ENCODE results near the gene ARID1B.
A peak's percentile ranks its signal among the peaks of the same experiment; 100 is the strongest.
"Not testable (repeated sequence)": the region's sequence is repeated elsewhere in the genome, so short reads cannot be mapped to it uniquely, and the experiment has no call there.

ARID1B gene

DNA sequence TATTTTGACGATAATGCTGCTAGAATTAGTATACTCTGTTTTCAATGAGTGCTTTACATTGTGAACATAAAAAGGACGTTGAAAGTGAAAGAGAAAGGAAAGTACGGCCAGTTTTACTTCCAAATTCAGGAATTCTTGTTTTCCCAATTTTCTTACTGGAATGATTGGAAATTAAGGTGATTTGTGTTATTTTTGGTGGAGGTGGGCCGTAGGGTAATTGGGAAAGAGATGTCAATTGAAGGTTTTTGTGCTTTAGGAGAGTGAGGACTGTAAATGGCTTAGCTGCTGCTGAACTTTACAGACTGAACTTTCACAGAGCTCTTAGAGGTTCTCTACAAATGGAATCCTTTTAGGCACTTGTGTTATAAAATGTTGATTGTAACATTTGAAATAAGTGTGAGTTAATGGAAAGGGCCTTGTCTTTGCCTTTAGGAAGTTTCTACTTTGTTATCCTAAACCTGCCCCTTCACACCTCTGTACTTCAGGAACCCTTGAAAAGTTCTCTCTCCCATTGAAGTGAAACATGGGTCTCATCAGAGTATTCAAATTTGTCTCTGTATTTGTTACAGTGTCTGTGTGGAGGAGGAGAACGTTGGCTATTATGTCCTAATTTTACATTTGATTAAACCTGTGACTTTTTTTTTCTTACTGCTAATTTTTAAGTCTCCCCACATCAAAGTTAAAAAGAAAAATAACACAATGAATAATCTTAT lies 256.4 kb downstream of the ARID1B start:
- no peak for DNase-seq

DNA sequence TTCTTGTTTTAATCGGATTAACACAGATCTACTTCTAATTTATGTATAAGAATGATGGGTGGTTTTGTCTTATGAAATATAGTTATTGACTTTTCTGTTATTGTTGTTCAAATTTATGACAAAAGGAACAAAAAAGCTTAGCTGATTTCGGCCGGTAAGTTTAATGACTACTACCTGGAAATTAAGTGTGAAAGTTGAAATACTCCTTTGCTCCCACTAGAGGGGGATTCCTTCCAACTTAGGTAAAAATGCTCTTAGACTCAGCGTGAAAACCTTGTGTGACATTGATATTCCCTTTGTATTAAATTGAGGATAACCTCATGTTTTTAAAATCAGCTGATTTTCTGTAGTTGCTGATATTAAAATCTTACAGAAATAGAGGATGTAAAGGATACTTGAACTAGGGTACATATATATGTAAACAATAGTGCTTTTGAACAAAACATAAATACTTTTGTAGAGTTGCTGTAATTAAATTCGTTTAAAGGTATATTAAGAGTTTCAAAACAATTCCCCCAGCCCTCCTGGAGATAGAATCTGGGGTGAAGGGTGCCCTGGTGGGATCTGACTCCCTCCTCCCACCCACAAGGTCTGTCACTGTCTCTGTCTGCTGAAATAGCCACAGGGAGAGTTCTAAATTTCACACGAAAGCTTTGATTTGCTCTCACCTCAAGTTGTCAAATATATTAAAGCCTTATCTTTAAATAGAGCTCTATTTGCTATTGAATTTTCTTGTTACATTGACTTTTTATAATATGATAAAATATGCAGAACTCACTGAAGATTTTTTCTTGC lies 257.5 kb downstream of the ARID1B start:
- DNase-seq = no peak

DNA sequence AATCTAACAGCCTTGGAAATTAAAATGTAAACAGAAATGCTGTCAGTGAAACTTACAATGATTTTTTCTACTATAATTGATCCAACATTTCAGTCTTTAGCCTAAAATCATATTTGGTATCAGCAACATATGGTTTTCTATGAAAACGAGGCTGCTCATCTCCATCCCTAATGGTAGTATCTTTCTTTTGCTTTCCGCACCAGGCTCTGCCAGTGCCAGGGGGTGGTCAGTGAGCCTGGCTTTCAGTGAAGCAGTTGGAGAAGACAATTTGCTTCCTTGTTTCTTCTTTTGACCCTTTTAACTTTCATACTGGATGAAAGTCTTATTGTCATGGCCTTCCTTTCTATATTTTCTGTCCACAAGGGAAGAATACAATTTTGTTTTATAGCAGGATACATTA lies 258.4 kb downstream of the ARID1B start:
- DNase-seq = no peak

DNA sequence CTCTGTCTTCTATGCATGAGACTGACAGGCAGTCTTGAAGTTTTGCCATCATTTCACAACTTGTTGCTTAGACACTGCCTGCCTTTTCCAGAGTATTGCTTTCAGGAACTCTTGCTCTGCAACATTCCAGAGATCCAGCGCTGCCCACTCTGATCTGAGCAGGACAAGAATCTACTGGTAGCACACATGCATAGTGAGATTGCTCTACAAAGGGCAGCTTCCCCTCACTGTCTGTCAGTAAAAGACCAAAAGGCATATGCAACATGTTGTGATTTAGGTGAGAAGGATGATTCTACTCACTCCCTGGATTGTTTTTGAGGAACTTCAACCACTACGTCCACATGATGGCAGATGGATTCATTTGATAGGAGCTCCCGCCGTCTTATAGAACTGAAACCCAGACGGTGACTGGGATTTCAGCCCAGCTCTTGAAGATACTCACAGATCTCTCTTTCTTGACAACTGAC lies 259.1 kb downstream of the ARID1B start:
- no peak for DNase-seq

DNA sequence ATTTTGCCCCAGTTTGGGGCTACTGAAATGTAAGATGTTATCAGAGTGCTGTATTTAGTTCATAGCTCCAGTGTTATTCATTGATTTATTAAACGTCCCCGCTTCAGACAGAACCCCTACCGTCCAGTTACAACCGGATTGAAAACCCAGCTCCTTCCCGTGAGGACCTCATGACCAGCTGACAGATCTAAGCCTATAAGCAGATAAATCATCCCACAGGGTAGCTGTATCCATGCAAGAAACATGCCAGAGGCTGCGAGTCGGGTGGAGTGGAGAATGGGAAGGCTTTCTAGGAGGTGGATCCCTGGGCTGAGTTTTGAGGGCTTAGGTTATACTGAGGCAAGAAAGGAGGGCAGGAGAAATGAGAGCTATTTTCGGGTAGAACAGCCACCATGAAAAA lies 260.0 kb downstream of the ARID1B start:
- no peak for DNase-seq

DNA sequence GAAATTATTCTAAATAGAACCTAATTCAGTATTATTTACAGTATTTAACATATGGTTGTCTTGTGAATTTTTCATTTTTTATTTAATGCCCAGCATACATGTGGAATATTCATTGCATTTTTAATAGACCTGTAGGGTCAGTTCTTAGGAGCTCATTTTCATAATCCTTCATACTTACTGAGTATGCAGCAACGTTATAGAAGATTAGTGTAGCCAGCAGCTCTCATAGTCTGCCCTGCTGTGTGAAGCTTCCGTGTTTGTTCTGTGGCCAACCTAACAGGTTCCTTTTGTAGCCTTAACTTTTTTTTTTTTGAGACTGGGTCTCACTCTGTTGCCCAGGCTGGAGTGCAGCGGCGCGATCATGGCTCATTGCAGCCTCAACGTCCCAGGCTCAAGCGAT lies 261.4 kb downstream of the ARID1B start:
- DNase-seq = no peak

DNA sequence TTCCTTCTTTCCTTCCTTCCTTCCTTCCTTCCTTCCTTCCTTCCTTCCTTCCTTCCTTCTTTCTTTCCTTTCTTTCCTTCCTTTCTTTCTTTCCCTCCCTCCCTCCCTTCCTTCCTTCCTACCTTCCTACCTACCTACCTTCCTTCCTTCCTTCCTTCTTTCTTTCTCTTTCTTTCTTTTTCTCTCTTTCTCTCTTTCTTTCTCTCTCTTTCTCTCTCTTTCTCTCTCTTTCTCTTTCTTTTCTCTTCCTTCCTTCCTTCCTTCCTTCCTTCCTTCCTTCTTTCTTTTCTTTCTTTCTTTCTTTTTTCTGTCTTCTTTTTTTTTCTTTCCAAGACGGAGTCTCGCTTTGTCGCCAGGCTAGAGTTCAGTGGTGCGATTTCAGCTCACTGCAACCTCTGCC lies 262.5 kb downstream of the ARID1B start:
- not testable (repeated sequence) for DNase-seq

DNA sequence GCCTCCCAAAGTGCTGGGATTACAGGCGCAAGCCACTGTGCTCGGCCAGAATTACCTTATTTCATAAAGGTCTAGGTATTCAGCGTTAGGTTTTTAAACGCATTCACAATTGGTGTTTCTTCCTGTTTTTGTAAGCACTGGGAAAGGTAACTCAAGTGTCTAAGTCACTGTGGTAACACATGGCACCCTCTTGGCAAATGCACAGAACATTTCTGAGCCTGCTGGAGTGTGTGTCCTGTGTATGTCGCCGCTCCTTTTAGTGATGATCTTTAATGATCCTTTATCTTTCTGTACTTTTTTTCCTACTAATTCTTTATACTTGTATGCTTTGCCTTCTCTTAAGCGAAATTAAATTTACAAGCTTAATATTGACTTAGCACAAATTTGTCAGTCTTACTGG lies 263.0 kb downstream of the ARID1B start:
- DNase-seq = no peak

DNA sequence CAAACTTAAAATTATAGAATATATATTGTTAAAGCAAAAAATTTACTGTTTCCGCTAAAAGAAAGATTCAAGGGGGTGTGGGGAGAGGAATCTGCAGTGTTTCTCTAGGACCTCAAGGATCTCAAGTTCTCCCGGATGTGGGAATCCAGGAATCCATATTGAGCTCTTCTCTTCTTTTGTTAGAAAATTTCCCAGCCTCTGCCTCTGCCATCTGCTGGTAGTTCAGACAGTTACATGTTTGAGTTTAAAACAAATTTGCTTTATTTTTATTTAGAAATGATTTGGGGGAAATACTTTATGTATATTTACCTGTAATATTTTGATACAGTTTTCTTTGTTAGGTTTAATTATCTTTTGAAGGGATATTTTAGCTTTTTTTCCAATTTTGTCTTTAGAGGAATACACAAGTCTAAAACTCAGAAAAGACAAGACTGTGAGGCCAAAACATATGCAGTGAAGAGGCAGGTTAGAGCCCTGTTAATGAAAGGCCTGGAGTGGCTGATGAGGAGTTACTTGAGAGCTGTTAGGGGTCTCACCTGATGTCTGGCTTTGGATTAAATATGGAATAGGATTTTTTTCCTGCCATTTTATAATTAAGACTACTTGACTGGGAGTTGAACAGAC lies 268.8 kb downstream of the ARID1B start:
- DNase-seq = no peak

DNA sequence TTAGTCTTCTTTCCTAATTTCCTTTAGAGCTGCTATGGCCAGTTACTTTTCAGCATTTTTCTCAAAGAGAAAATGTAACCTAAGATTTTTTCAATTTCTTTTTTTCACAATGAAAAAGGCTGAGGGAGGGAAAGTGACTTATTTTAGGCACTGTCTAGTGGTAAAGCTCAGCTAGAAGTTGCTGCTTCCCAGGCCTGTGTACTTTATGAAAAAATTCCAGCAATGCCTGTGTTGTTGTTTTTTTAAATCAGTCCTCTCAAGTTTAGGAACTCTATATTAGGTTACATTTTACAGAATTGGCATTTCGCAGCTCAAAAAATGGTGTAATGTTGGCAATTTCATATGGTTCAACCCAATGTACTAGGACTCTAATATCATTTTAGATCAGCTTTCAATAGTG lies 269.6 kb downstream of the ARID1B start:
- DNase-seq = no peak

DNA sequence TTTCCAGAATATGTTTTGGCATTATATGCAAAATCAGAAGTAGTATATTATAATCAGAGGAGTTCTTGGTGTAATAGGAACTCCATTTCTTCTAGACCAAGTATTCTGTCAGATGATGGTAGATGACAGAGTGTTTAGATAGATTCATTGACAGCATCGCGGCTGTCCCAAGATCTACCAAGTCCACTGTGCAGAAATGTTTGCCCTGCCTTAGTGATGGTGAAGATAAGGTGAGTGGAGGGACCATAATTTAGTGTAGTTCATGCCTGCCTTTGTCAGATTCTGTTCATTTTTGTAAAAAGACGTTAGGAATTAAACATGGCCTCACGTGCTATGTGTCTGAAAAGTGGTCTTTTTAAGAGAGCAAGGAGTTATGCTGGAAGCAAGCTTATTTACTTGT lies 270.1 kb downstream of the ARID1B start:
- no peak for DNase-seq

DNA sequence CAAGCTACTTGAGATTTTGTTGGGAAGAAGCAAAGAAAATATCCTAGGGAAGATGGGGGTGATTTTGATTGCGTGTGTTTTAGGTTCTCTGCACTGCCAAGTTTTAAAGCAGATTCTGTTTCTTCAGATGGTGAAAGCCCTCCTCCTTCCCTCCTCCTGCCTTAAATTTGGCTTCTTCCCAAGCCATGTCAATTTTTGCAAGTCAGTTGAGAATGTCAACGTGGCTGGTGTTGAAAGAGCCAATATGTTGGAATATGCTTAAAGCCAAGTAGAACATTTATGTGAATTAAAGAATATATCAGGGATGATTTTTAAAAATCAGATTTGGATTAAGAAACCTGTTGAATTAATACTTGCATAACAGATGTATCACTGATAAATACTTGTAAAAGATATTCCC lies 270.8 kb downstream of the ARID1B start:
- DNase-seq = no peak

DNA sequence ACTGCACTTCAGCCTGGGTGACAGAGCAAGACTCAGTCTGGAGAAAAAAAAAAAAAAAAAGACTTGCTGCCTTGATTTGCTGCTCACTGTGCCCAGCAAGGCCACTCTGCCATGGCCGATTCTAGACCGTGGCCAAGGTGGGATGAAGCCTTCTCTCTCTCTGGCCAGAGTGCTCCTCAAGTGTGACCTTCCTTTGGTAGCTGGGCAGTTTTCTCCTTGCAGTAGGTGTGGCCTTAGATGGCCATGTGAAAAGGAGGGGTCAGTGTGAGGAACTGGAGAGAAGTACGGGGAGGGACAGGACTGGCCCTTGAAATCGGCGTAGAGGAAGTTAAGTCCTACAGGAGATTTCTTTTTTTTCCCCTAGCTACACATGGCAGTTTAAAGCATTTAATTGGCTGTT lies 272.0 kb downstream of the ARID1B start:
- DNase-seq = no peak

DNA sequence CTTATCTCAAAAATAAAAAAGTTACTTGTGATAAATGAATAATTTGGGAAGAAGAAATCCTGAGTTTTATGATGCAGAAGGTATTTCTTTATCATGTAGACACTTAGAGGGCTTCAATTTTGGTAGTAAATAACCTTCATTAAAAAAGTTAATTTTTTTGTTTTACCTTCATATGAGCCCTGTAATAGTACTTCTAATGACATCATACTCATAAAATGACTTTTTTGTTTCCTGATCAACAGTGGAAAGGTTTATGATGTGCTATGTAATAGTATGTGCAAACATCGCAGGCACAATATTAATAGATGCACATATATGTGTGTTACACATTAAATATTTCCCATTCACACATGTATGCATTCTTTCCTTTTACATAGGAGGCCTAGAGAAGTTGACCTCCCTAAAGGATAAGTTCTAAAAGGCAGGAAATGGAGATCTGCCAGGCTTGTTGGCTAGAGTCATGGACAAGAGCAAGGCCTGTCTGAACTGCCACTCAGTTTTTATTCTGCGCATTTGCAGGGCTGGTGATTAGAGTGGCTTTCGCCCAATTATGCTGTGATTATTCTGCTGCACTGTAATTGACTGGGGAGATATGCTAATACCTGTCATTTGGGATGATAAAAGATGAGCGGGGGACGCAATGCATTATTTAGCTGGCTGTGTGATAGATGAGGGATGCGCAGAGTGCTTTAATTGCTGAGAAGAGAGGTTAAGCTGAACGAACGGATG lies 273.5 kb downstream of the ARID1B start:
- DNase-seq = no peak

DNA sequence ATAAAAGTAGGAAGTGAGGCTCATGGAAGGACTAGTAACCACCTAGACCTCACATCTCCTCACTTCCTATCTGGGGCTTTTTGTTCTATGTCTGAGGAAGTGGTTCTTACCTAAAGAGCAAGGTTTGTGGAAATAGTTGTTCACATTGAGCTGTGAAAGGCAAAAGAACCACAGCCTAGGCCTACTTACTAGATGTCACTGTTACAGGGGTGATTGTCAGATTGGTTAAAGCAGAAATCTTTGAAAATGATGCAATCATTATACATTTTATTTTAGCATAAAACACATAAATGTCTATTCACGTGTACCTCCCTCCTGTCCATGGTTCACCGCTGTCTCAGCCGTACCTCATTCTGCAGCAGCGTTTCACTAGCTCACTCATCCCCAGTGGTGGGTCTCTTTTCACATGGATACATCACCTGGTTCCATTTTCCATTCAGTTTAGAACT lies 277.4 kb downstream of the ARID1B start:
- DNase-seq = peak; percentile 24 to 38

DNA sequence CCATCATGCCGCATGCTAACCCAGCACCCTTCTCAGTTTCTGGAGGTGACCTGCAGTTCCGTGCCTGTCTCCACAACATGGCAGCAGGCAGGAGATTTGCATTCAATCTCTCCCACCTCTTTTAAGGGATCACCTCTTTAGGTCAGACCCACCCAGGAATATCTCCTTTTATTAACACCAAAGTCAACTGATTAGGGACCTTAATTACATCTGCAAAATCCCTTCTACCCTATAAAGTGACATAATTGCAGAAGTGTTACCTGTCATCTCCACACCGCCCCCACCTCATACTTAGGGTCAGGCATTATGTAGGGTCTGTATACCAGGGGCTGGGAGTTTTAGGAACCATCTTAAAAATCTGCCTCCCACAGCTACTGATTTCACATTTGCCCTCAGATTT lies 278.7 kb downstream of the ARID1B start:
- DNase-seq = no peak

DNA sequence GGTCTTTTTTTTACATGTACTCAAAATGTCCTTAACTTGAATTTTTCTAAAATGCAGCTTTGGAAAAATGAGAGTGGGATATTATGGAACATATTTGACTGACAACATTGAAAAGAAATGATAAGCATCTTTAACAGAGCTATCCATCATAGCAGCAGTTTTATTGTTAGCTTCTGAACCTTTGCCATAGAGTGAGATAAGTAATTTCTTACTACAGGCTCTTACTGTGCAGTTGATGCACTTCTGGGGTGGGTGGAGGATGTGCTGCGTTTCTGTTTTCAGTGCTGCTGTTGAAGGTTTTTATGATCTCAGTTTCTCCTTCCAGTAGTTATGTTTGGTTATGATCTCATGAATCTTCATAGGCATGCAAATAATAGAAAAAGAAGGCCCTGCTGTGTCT lies 279.1 kb downstream of the ARID1B start:
- DNase-seq = peak in 1 of 2 donors; percentile 20

DNA sequence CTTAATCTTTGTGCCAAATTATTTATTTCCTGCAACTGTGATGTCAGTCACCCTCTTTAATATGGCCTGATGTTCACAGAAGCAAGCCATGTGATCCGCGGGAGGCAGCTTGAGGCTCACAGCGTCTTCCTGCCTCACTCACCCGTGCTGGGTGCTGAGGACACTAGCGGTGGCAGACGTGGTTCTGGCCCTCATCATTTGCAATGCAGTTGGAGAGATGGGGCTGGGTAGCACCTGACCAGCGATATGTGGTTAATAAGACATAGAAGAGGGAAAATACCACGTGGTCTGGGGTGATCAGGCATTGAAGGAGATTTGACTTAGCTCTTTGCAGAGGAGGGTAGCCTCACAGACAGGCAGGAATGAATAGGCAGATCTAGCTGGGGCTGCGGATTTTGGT lies 281.4 kb downstream of the ARID1B start:
- DNase-seq = no peak

DNA sequence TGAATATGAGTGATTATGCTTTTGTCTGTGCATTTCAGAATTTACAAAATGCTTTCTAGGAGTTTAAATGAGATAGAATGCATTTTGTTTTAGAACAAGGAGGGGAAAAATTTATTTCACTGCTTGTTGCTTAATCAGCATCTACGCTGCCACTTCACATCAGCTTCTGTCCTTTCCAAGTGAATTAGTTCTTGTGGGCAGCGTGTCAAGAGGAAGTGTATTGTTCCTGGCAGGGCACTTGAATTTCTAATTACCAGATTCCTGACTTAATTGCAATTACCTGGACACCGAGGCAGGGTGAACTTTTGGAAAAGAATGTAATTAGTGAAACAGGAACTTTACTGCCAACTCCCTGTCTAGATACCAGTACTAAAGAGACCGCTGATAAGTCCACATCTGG lies 282.6 kb downstream of the ARID1B start:
- DNase-seq = no peak

DNA sequence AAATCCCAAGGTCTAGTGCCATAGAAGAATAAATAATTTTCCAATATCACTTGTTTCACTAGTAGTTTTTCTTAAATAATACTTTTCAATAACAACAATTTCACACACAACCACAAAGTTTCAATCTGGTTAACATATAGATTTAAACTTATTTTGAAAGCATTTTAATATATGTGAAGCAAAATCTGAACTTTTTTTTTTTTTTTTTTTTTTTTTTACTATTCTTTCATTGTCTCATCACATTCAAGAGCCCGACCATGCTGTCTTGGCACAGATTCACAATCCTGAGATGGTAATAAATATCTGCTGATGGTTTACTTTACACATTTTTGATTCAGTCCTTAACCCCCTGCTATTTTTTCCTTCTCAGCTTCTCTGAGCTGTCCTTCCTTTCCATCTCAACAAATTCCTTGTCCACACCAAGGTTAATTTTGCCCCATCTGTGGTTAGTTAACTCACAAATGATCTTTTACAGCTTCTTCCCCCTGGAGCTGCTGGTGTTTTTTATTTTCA lies 283.3 kb downstream of the ARID1B start:
- no peak for DNase-seq

DNA sequence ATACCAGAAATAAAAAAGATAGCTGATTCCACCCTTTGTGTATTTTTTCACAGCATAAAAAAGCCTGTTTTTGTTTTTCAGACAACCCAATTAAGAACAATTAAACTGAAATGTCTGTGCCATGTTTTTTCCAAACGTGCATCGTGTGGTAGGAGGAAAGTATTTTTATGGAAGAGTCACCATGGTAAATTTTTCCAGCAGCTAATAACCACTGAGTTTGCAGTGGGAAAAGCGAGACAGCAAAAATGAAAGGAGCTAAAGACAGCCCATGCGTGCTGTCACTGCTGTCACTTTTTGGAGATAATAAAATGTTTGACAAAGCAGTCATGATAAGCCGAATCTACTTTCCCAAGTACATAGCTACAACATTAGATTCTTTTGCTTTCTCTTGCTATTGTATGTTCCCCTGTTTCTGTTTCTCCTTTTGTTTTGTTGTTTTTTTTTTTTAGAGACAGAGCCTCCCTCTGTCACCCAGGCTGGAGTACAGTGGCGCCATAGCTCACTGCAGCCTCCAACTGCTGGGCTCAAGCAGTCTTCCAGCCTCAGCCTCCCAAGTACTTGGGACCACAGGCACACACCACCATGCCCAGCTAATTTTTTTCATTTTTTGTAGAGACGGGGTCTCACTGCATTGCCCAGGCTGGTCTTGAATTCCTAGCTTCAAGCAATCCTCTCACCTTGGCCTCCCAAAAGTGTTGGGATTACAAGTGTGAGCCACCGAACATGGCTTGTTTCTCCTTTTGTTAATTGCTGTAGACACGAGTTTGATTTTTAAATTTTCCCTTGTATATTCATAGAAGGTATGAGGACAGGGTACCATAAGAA lies 284.8 kb downstream of the ARID1B start:
- no peak for DNase-seq

Measured in activated CD4-positive, alpha-beta T cell treated with anti-CD3 and anti-CD28 coated beads for 4 hours (primary cell).